ENCODE data around the gene TAS2R1.

DNA sequence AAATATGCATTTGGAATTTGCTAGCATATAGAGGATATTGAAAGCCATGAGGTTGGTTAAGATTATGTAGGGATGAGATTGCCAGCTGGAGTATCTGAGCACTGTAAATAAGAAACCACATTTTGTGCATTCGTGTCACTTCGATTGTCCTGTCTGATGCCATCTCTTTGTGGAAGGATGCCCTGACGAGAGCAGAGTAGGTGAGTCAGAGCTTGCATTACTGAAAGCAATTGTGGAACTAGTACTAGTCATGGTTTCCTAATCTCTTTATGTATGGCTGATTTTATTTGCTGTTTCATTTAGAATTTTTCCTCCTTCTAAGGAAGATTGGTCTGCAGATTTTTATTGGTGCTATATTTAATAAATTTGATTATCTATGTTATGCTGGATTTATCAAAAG is 14.5 kb upstream of the TAS2R1 start:
- TF ChIP-seq, protein P1, sequence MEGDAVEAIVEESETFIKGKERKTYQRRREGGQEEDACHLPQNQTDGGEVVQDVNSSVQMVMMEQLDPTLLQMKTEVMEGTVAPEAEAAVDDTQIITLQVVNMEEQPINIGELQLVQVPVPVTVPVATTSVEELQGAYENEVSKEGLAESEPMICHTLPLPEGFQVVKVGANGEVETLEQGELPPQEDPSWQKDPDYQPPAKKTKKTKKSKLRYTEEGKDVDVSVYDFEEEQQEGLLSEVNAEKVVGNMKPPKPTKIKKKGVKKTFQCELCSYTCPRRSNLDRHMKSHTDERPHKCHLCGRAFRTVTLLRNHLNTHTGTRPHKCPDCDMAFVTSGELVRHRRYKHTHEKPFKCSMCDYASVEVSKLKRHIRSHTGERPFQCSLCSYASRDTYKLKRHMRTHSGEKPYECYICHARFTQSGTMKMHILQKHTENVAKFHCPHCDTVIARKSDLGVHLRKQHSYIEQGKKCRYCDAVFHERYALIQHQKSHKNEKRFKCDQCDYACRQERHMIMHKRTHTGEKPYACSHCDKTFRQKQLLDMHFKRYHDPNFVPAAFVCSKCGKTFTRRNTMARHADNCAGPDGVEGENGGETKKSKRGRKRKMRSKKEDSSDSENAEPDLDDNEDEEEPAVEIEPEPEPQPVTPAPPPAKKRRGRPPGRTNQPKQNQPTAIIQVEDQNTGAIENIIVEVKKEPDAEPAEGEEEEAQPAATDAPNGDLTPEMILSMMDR (IDR thresholded peaks at IDR 0.05) = no peak
- no peak for TF ChIP-seq EZH2 (IDR thresholded peaks at IDR 0.05; ENCODE audit: borderline replicate concordance, insufficient read depth, low read depth, low read length, poor library complexity, severe bottlenecking)
